Raji (cell line): ENCODE results near the gene ZXDC.

ENCODE experiments used
- POLR2A ChIP-seq: IDR thresholded peaks from 2 replicates; pipeline ENCODE4 v1.6.1; 2011; ENCODE audit warnings: low read depth, low read length, control low read depth; ENCODE audit not compliant: insufficient read depth

ZXDC gene

GRCh38 chr3:126445506-126445905 lies 30.2 kb downstream of the ZXDC start:
- no peak for TF ChIP-seq POLR2A

- TF ChIP-seq POLR2A: no peak
Measured at GRCh38 chr3:126442856-126443242, 32.8 kb downstream of the ZXDC start.

GRCh38 chr3:126442094-126442855 lies 33.4 kb downstream of the ZXDC start:
- no peak for TF ChIP-seq POLR2A

GRCh38 chr3:126441256-126441880 lies 34.3 kb downstream of the ZXDC start:
- TF ChIP-seq POLR2A: no peak

GRCh38 chr3:126440709-126440995 lies 35.0 kb downstream of the ZXDC start:
- no peak for TF ChIP-seq POLR2A

- no peak for TF ChIP-seq POLR2A
Measured at GRCh38 chr3:126439968-126440708, 35.6 kb downstream of the ZXDC start.

- TF ChIP-seq POLR2A: no peak
Measured at GRCh38 chr3:126439346-126439967, 36.2 kb downstream of the ZXDC start.

- no peak for TF ChIP-seq POLR2A
Measured at GRCh38 chr3:126438746-126439145, 36.9 kb downstream of the ZXDC start.

- TF ChIP-seq POLR2A: no peak
Measured at GRCh38 chr3:126438186-126438585, 37.5 kb downstream of the ZXDC start.

GRCh38 chr3:126436826-126437717 lies 38.6 kb downstream of the ZXDC start:
- TF ChIP-seq POLR2A: no peak

- no peak for TF ChIP-seq POLR2A
Measured at GRCh38 chr3:126435456-126436315, 40.0 kb downstream of the ZXDC start.

- TF ChIP-seq POLR2A: no peak
Measured at GRCh38 chr3:126434931-126435411, 40.7 kb downstream of the ZXDC start.

GRCh38 chr3:126434264-126434590 lies 41.5 kb downstream of the ZXDC start:
- TF ChIP-seq POLR2A: no peak
